Testis (tissue), 3 donors: ENCODE results near the gene RASGRF1. TPM values are rescaled to one million over a fixed set of nuclear protein-coding genes. Genes with fewer than 3 reads are reported as not detected.

Experiments used
- DNase-seq: peaks from one replicate; pipeline ENCODE4 v3.0.0-alpha.2; 2019
- H3K27ac ChIP-seq, 2 donors: fragments of 200-600 bp; sonication (generic); one replicate each; pipeline ENCODE4 v1.5.1; 2019
- H3K27me3 ChIP-seq: fragments of 200-600 bp; sonication (generic); one replicate; pipeline ENCODE4 v1.5.1; 2019
- H3K36me3 ChIP-seq: fragments of 200-600 bp; sonication (generic); one replicate; pipeline ENCODE4 v1.5.1; 2017; ENCODE audit warnings: low read depth; ENCODE audit errors: missing control alignments
- H3K4me1 ChIP-seq: fragments of 200-600 bp; sonication (generic); one replicate; pipeline ENCODE4 v1.5.1; 2019
- H3K4me3 ChIP-seq, 2 donors: fragments of 200-600 bp; sonication (generic); one replicate each; pipeline ENCODE4 v1.5.1; 2017 to 2019
- H3K9me3 ChIP-seq: fragments of 200-600 bp; sonication (generic); one replicate; pipeline ENCODE4 v1.5.1; 2017
- POLR2A ChIP-seq: fragments of 450-650 bp; IDR thresholded peaks from one replicate; pipeline ENCODE4 v1.6.1; 2017; ENCODE audit warnings: antibody characterized with exemption, mild to moderate bottlenecking, moderate library complexity
- WGBS, 2 donors: methylation state at CpG; one replicate each; pipeline ENCODE4 v1.1.5; 2018; 5-methylcytosine and 5-hydroxymethylcytosine counted together
- intact Hi-C: fragments of 100-400 bp; cut with DNase I; formaldehyde crosslinking; loops from one replicate; pipeline ENCODE4 v1.15.1; 2023; ENCODE audit warnings: low total_unique reads
- polyA plus RNA-seq: library from polyadenylated mRNA; stranded (reverse); fragments of 350-450 nt; fragmentation: Illumina TruSeq; extraction: RNeasy Lipid Tissue Mini Kit (QIAGEN cat#74804); gene quantifications from one replicate; pipeline ENCODE4 v1.2.3, GENCODE V29; 2014; ENCODE audit warnings: low read depth, low replicate concordance; ENCODE audit not compliant: insufficient read depth
- total RNA-seq, 2 donors: library from RNA; depleted of rRNA; stranded (reverse); fragments of >200 nt; gene quantifications; one replicate each; pipeline ENCODE4 v1.2.3, GENCODE V29; 2016
- TF ChIP-seq, protein P1 (sequence below), 3 experiments: fragments of 450-650 bp in 2 of 3; fragments of 200-600 bp in 1 of 3; sonication (generic) in 1 of 3; IDR thresholded peaks; one replicate each; pipeline ENCODE4 v1.5.1; 2016 to 2019; ENCODE audit warnings: antibody characterized with exemption in 3 of 3, mild to moderate bottlenecking in 2 of 3, moderate library complexity in 1 of 3

The RASGRF1 gene
- total and polyA plus RNA-seq, 3 donors from 2014 or later = 2.6 to 3.3 (median 3.1) TPM

DNA sequence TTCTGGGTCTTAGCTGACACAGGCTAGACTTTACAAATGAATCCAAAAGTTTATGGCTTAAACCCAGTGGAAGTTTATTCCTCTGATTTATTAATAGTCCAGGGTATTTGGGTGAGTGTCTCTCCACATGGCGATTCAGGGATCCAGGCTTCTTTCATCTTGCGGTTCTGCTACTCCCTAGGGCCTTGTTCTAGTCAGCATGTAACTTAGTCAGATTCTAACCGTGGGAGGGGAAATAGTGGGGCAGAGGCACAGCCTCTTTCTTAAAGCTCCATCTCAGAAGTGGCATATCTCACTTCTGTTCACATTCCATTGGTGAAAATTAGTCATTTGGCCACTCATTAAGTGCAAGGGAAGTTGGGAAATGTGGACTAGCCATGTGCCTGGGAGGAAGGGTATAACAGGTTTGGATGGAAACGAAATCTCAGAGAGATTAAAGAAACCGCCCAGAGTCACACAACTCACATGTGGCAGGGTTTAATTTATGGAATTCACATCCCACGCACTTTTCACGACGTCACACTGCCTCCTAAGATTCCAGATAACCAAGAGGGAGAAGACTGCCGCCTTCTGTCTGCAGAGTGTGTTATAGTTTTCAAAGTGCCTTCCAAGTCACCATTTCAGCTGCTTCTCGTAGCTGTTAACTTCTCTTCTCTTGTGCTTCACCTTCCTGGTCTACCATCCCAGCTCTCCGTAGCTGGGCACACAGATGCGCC is 11.4 kb upstream of the RASGRF1 start:
- no peak for DNase-seq

GRCh38 chr15:79099692-79100091 is 9.1 kb upstream of the RASGRF1 start:
- DNase-seq = no peak

More for the DNA sequence above, 11.4 kb upstream of the RASGRF1 start:
- Histone ChIP-seq H3K27me3 (no peaks in the 10 kb centered on the region), H3K36me3 (no peaks in the 10 kb centered on the region), H3K27ac (no peak overlapping the region), H3K4me1 (no peaks in the 10 kb centered on the region), H3K4me3 (no peak overlapping the region), H3K9me3 (no peaks in the 10 kb centered on the region)
- intact Hi-C loops = no loop called here
- 63 to 69% methylated on average over 12 of the region's 12 CpGs for WGBS, 2 donors
- TF ChIP-seq, protein P1, sequence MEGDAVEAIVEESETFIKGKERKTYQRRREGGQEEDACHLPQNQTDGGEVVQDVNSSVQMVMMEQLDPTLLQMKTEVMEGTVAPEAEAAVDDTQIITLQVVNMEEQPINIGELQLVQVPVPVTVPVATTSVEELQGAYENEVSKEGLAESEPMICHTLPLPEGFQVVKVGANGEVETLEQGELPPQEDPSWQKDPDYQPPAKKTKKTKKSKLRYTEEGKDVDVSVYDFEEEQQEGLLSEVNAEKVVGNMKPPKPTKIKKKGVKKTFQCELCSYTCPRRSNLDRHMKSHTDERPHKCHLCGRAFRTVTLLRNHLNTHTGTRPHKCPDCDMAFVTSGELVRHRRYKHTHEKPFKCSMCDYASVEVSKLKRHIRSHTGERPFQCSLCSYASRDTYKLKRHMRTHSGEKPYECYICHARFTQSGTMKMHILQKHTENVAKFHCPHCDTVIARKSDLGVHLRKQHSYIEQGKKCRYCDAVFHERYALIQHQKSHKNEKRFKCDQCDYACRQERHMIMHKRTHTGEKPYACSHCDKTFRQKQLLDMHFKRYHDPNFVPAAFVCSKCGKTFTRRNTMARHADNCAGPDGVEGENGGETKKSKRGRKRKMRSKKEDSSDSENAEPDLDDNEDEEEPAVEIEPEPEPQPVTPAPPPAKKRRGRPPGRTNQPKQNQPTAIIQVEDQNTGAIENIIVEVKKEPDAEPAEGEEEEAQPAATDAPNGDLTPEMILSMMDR (IDR thresholded peaks at IDR 0.05) = no peak
- no peak for TF ChIP-seq POLR2A

GRCh38 chr15:79094611-79095021 is 4.0 kb upstream of the RASGRF1 start:
- peaks cover 10% of the 10 kb centered on the region for H3K4me1 ChIP-seq
- TF ChIP-seq, protein P1 (IDR thresholded peaks at IDR 0.05) = no peak
- intact Hi-C loops = no loop called here
- H3K9me3 ChIP-seq = no peaks in the 10 kb centered on the region
- no peak for DNase-seq
- H3K4me3 ChIP-seq = no peak overlapping the region
- H3K36me3 ChIP-seq = no peaks in the 10 kb centered on the region
- 44 to 65% methylated on average over 2 to 6 of the region's 6 CpGs for WGBS, 2 donors
- H3K27ac ChIP-seq = no peak overlapping the region
- H3K27me3 ChIP-seq = no peaks in the 10 kb centered on the region

More at GRCh38 chr15:79099692-79100091, 9.1 kb upstream of the RASGRF1 start:
- intact Hi-C loops = no loop called here
- Histone ChIP-seq H3K4me1 (no peaks in the 10 kb centered on the region), H3K9me3 (no peaks in the 10 kb centered on the region), H3K27me3 (no peaks in the 10 kb centered on the region), H3K4me3 (no peak overlapping the region), H3K27ac (no peak overlapping the region), H3K36me3 (no peaks in the 10 kb centered on the region)
- TF ChIP-seq POLR2A = no peak
- WGBS, 2 donors = 69 to 72% methylated on average over 4 of the region's 4 CpGs

- H3K4me1 ChIP-seq = peaks cover 10% of the 10 kb centered on the region
Observed at GRCh38 chr15:79093352-79093935, 2.9 kb upstream of the RASGRF1 start.

GRCh38 chr15:79092382-79092781 is 1.8 kb upstream of the RASGRF1 start:
- Histone ChIP-seq H3K4me1 (peaks cover 10% of the 10 kb centered on the region), H3K36me3 (no peaks in the 10 kb centered on the region), H3K4me3 (no peak overlapping the region), H3K27me3 (no peaks in the 10 kb centered on the region), H3K9me3 (no peaks in the 10 kb centered on the region), H3K27ac (no peak overlapping the region)
- intact Hi-C loops = no loop called here
- no peak for TF ChIP-seq POLR2A
- TF ChIP-seq, protein P1 (IDR thresholded peaks at IDR 0.05) = no peak
- WGBS, 2 donors = 38 to 80% methylated on average over 2 of the region's 2 CpGs
- DNase-seq = no peak

More at GRCh38 chr15:79093352-79093935, 2.9 kb upstream of the RASGRF1 start:
- TF ChIP-seq, protein P1 (IDR thresholded peaks at IDR 0.05) = no peak
- TF ChIP-seq POLR2A = no peak
- intact Hi-C loops = no loop called here
- Histone ChIP-seq H3K4me3 (no peak overlapping the region), H3K27me3 (no peaks in the 10 kb centered on the region), H3K9me3 (no peaks in the 10 kb centered on the region), H3K27ac (no peak overlapping the region), H3K36me3 (no peaks in the 10 kb centered on the region)
- DNase-seq = no peak
- 74 to 82% methylated on average over 8 of the region's 8 CpGs for WGBS, 2 donors
